ENCODE measurements around the gene SNIP1.

SNIP1 gene

GRCh38 chr1:37487619-37487984 lies 66.5 kb downstream of the SNIP1 start:
- H3K36me3 Mint-ChIP-seq (ENCODE audit: insufficient read depth) = peaks cover 94% of the 10 kb centered on the region
- H3K27ac Mint-ChIP-seq = peak overlapping the region; percentile 82 to 99
- DNase-seq = no peak
- ATAC-seq (replicated peaks) = no peak
- peaks cover 19% of the 10 kb centered on the region in 2 donors for H3K4me1 Mint-ChIP-seq (ENCODE audit: low read depth in 2 of 2)
- no peaks in the 10 kb centered on the region for H3K27me3 Mint-ChIP-seq
- H3K9me3 Mint-ChIP-seq = no peaks in the 10 kb centered on the region
- H3K4me3 Mint-ChIP-seq = no peak overlapping the region

- peaks cover 23 to 24% of the 10 kb centered on the region in 2 donors for H3K4me1 Mint-ChIP-seq (ENCODE audit: low read depth in 2 of 2)
- no peaks in the 10 kb centered on the region for H3K9me3 Mint-ChIP-seq
- no peaks in the 10 kb centered on the region for H3K27me3 Mint-ChIP-seq
- ATAC-seq (replicated peaks) (peak; percentile 64), DNase-seq (peak; percentile 78 to 85 (median 79))
- H3K27ac Mint-ChIP-seq = peak overlapping the region; percentile 82 to 99
- peaks cover 94% of the 10 kb centered on the region for H3K36me3 Mint-ChIP-seq (ENCODE audit: insufficient read depth)
- no peak overlapping the region for H3K4me3 Mint-ChIP-seq
Measured at GRCh38 chr1:37486680-37487618, 67.1 kb downstream of the SNIP1 start.

- Mint-ChIP-seq H3K4me1 (ENCODE audit: low read depth in 2 of 2) (peaks cover 31 to 32% of the 10 kb centered on the region in 2 donors), H3K27me3 (no peaks in the 10 kb centered on the region), H3K27ac (peak overlapping the region; percentile 82 to 99), H3K4me3 (no peak overlapping the region), H3K9me3 (no peaks in the 10 kb centered on the region), H3K36me3 (ENCODE audit: insufficient read depth) (peaks cover 94% of the 10 kb centered on the region)
- ATAC-seq (replicated peaks) = no peak
- DNase-seq = no peak
Measured at GRCh38 chr1:37485902-37486679, 68.0 kb downstream of the SNIP1 start.

Measured in effector memory CD8-positive, alpha-beta T cell (primary cell).